HFFc6 (cell line): ENCODE results near the gene TULP4. TPM values are rescaled to one million over a fixed set of nuclear protein-coding genes. Genes with fewer than 3 reads are reported as not detected.

Experiments
- DNase-seq: peaks from one replicate; pipeline ENCODE4 v3.0.0-alpha.2; 2018
- H3K27ac Mint-ChIP-seq: 2 replicates; pipeline ENCODE4 v1.8.0; 2020; ENCODE audit warnings: mild to moderate bottlenecking, mixed read lengths
- H3K27me3 Mint-ChIP-seq: 2 replicates; pipeline ENCODE4 v1.8.0; 2021; ENCODE audit warnings: mild to moderate bottlenecking, moderate library complexity, mixed read lengths; ENCODE audit not compliant: insufficient read depth
- H3K36me3 Mint-ChIP-seq: 2 replicates; pipeline ENCODE4 v1.8.0; 2021; ENCODE audit warnings: low read depth, mixed read lengths
- H3K4me1 Mint-ChIP-seq: 2 replicates; pipeline ENCODE4 v1.8.0; 2020; ENCODE audit warnings: low read depth, mixed read lengths
- H3K4me3 Mint-ChIP-seq: 2 replicates; pipeline ENCODE4 v1.8.0; 2020; ENCODE audit warnings: mild to moderate bottlenecking, moderate library complexity, mixed read lengths
- H3K9me3 Mint-ChIP-seq: 2 replicates; pipeline ENCODE4 v1.8.0; 2020; ENCODE audit warnings: mild to moderate bottlenecking, mixed read lengths
- CTCF ChIP-seq: fragments of 200-600 bp; sonication (generic); IDR thresholded peaks from 2 replicates; pipeline ENCODE4 v1.5.0; 2021; ENCODE audit warnings: antibody characterized with exemption, mild to moderate bottlenecking
- total RNA-seq, 6 experiments: library from RNA; stranded (reverse); fragmentation: NEBNext Ultra II Directional; extraction: Animal tissue kit (Norgen Biotek cat#: 25700); gene quantifications; 2 replicates in 1 of 6; 3 replicates in 5 of 6; pipeline ENCODE4 v1.2.3, GENCODE V29; 2021

The TULP4 gene
- total RNA-seq, 6 experiments from 2014 or later, result 48.4 to 55.2 (median 51.8) TPM

- Mint-ChIP-seq H3K36me3 (no peaks in the 10 kb centered on the region; the same call in 1 of the 2 replicates), H3K4me1 (peaks cover 9% of the 10 kb centered on the region), H3K4me3 (no peak overlapping the region), H3K9me3 (no peaks in the 10 kb centered on the region), H3K27ac (no peak overlapping the region), H3K27me3 (no peaks in the 10 kb centered on the region; the same call in 1 of the 2 replicates)
- DNase-seq, result no peak
- no peak for TF ChIP-seq CTCF
These were observed 129.5 kb downstream of the TULP4 start for GRCh38 chr6:158441716-158442215.

GRCh38 chr6:158442306-158442705, 130.0 kb downstream of the TULP4 start:
- H3K27ac Mint-ChIP-seq, result no peak overlapping the region
- TF ChIP-seq CTCF, result no peak
- peaks cover 9% of the 10 kb centered on the region for H3K4me1 Mint-ChIP-seq
- no peaks in the 10 kb centered on the region; the same call in 1 of the 2 replicates for H3K27me3 Mint-ChIP-seq
- no peak for DNase-seq
- no peaks in the 10 kb centered on the region for H3K9me3 Mint-ChIP-seq
- no peaks in the 10 kb centered on the region; the same call in 1 of the 2 replicates for H3K36me3 Mint-ChIP-seq
- H3K4me3 Mint-ChIP-seq, result no peak overlapping the region

GRCh38 chr6:158445426-158446085, 133.3 kb downstream of the TULP4 start:
- peaks cover 9% of the 10 kb centered on the region for H3K4me1 Mint-ChIP-seq
- no peaks in the 10 kb centered on the region for H3K9me3 Mint-ChIP-seq
- no peaks in the 10 kb centered on the region; the same call in 1 of the 2 replicates for H3K36me3 Mint-ChIP-seq
- no peak overlapping the region for H3K4me3 Mint-ChIP-seq
- no peak for DNase-seq
- no peaks in the 10 kb centered on the region; the same call in 1 of the 2 replicates for H3K27me3 Mint-ChIP-seq
- H3K27ac Mint-ChIP-seq, result no peak overlapping the region
- TF ChIP-seq CTCF, result no peak

- TF ChIP-seq CTCF, result no peak
- peaks cover 9% of the 10 kb centered on the region for H3K4me1 Mint-ChIP-seq
These were observed 136.6 kb downstream of the TULP4 start for GRCh38 chr6:158448856-158449255.

GRCh38 chr6:158452191-158452590, 139.9 kb downstream of the TULP4 start:
- TF ChIP-seq CTCF, result no peak
- Mint-ChIP-seq H3K4me3 (no peak overlapping the region), H3K27ac (no peak overlapping the region), H3K4me1 (peaks cover 4% of the 10 kb centered on the region; the same call in 1 of the 2 replicates), H3K9me3 (no peaks in the 10 kb centered on the region), H3K36me3 (peaks cover 15% of the 10 kb centered on the region), H3K27me3 (no peaks in the 10 kb centered on the region)
- DNase-seq, result no peak

More at GRCh38 chr6:158448856-158449255, 136.6 kb downstream of the TULP4 start:
- no peak overlapping the region for H3K27ac Mint-ChIP-seq
- no peak overlapping the region for H3K4me3 Mint-ChIP-seq
- H3K36me3 Mint-ChIP-seq, result peaks cover 11% of the 10 kb centered on the region
- no peak for DNase-seq
- H3K27me3 Mint-ChIP-seq, result no peaks in the 10 kb centered on the region
- H3K9me3 Mint-ChIP-seq, result no peaks in the 10 kb centered on the region
